Skeletal muscle satellite cell (primary cell): ENCODE measurements around the gene NDUFA13.

Source experiments
- H3K27me3 ChIP-seq: 2 replicates; pipeline ENCODE4 v1.7.0; 2013; ENCODE audit warnings: low read length; ENCODE audit not compliant: control insufficient read depth, insufficient read depth
- H3K36me3 ChIP-seq: 2 replicates; pipeline ENCODE4 v1.7.0; 2013; ENCODE audit warnings: mild to moderate bottlenecking, control low read depth, low read length; ENCODE audit not compliant: insufficient read depth
- H3K4me1 ChIP-seq: 2 replicates; pipeline ENCODE4 v1.7.0; 2013; ENCODE audit warnings: low read length; ENCODE audit not compliant: control insufficient read depth, insufficient read depth
- H3K4me2 ChIP-seq: 2 replicates; pipeline ENCODE4 v1.7.0; 2013; ENCODE audit warnings: mild to moderate bottlenecking, low read length
- H3K4me3 ChIP-seq: 2 replicates; pipeline ENCODE4 v1.7.0; 2013; ENCODE audit warnings: low read length
- H3K9ac ChIP-seq: 2 replicates; pipeline ENCODE4 v1.7.0; 2013; ENCODE audit warnings: mild to moderate bottlenecking, low read depth, low read length, moderate library complexity
- H3K9me3 ChIP-seq: replicated peaks from 2 replicates; pipeline ENCODE4 v1.7.0; 2013; ENCODE audit warnings: mild to moderate bottlenecking, control low read depth, low read length

Gene NDUFA13

DNA sequence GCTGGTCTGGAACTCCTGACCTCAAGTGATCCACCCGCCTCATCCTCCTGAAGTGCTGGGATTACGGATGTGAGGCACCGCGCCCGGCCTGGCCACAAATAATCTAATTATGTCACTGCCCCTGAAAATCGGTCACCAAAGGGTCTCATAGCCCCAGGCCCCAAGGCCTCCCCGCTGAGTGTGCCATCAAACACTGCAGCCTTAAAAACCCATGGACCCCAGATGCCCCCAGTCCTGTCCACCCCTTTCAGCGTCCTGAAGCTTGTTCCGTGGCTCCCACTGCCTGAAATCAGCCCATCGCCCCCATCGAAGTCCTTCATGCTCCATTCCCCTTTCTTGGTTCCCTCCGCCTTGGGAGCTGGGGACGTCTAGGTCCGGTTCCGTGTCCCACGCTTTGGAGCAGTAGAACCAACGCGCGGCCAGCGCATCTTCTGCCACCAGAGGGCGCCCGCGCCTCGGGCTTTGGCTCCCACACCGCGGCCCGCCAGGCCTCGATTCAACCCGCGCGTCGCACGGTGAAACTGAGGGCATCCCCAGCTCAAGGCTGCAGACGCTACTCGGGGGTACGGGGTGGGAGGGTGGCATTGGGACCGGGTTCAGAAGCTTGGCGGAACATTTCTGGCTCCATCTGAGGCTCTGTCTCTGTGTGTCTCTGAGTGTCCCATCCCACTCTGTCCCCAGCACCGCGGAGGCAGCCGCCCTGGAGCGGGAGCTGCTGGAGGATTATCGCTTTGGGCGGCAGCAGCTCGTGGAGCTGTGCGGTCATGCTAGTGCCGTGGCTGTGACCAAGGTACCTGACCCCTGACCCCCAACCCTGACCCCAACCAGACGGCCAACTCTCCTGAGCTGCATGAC is 16.2 kb downstream of the NDUFA13 start:
- Histone ChIP-seq H3K9ac (no peak overlapping the region), H3K27me3 (no peaks in the 10 kb centered on the region), H3K4me3 (no peak overlapping the region), H3K36me3 (peaks cover 16% of the 10 kb centered on the region), H3K4me1 (peaks cover 12% of the 10 kb centered on the region), H3K4me2 (peak overlapping the region; percentile 42), H3K9me3 (no peaks in the 10 kb centered on the region)

DNA sequence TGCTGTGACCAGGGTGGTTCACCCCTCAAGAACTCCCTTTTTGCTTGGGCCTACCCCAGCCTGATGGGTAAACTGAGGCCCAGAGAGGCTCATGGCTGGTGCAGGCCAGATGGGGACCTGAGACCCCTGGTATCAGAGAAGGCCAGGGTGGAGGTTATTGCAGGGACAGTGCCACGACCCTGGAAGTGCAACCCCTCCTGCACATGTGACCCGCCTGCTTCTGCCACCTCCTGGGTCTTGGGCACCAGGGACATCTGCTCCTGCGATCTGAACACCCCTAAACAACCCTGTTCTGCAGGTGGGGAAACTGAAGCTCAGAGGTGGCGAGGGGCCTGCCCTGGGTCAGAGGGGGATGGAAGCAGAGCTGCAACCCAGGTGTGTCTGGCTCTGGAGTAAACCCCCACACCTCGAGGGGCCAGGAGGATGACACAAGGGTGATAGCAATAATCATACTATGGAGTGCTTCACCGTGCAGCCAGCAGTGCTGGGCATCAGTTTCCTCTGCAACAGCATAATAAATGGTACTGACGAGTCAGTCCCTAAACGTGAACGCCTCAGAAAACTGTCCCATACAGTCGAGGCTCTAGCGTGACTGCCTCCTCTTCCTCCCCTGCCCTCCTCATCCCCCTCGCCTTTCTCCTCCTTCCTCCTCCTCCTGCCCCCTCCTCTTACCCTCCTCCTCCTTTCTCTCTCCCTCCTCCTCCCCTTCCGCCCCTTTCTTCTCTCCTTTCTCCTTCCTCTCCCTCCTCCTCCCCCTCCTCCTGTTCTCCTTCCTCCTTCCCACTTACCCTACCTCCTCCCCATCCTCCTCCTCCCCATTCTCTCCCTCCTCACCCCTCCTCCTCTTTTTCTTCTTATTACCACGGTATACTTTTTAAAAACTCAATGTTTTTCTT is 17.0 kb downstream of the NDUFA13 start:
- H3K4me1 ChIP-seq = peaks cover 18% of the 10 kb centered on the region
- no peak overlapping the region for H3K9ac ChIP-seq

DNA sequence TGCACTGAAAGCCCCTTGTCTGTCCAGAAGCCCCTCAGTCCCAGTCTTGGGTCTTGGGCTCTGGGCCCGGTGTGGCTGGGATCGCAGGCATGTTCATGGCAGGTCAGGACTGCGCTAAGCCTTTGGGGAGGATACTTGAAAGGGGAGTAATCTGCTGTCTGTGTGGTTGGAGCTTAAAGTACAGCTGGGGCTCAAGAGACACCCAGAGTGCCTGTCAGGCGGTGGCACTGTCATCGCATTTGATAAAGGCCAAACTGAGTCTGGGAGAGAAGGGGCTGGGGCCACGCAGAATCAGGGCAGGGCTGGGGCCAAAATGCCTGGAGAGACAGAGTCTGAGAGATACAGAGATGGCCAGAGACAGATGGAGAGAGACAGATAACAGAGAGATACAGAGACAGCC is 17.8 kb downstream of the NDUFA13 start:
- peaks cover 26% of the 10 kb centered on the region for H3K4me1 ChIP-seq
- H3K36me3 ChIP-seq = peaks cover 2% of the 10 kb centered on the region
- no peaks in the 10 kb centered on the region for H3K9me3 ChIP-seq
- no peak overlapping the region for H3K4me3 ChIP-seq
- H3K4me2 ChIP-seq = no peak overlapping the region
- H3K9ac ChIP-seq = no peak overlapping the region
- peaks cover 14% of the 10 kb centered on the region for H3K27me3 ChIP-seq

More for the DNA sequence above, 17.0 kb downstream of the NDUFA13 start:
- Histone ChIP-seq H3K4me2 (no peak overlapping the region), H3K27me3 (peaks cover 7% of the 10 kb centered on the region), H3K4me3 (no peak overlapping the region), H3K36me3 (peaks cover 8% of the 10 kb centered on the region), H3K9me3 (no peaks in the 10 kb centered on the region)

DNA sequence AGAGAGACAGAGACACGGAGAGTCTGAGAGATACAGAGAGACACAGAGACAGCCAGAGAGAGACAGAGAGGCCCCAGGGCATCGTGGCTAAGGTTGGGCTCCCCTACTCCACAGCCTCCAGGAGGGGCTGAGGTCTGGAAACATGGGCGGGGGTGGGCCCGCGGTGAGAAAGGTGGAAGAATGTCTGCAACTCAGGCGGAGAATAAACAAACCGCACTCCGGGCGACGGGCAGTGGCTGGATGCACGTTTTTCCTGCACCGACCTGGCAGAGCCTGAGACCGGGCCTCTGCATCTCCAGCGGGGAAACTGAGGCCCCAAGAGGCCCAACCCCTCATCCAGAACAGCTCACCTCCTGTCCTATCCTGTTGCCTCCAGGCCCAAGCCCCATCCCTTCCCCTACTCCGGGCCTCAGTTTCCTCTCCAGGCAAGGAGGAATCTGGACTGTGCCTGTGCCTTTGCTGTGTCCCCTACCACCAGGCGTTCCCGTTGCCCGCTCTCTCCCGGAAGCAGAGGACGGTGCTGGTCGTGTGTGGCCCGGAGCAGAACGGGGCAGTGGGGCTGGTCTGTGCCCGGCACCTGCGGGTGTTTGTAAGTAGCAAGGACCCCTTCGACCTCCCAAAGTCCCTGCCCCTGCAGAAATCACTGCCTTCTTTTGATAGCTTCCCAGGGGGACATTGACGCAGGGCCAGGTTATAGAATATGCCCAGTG is 18.7 kb downstream of the NDUFA13 start:
- Histone ChIP-seq H3K4me2 (no peak overlapping the region), H3K36me3 (no peaks in the 10 kb centered on the region), H3K27me3 (peaks cover 18% of the 10 kb centered on the region), H3K9ac (no peak overlapping the region), H3K4me1 (peaks cover 26% of the 10 kb centered on the region), H3K9me3 (no peaks in the 10 kb centered on the region), H3K4me3 (no peak overlapping the region)

DNA sequence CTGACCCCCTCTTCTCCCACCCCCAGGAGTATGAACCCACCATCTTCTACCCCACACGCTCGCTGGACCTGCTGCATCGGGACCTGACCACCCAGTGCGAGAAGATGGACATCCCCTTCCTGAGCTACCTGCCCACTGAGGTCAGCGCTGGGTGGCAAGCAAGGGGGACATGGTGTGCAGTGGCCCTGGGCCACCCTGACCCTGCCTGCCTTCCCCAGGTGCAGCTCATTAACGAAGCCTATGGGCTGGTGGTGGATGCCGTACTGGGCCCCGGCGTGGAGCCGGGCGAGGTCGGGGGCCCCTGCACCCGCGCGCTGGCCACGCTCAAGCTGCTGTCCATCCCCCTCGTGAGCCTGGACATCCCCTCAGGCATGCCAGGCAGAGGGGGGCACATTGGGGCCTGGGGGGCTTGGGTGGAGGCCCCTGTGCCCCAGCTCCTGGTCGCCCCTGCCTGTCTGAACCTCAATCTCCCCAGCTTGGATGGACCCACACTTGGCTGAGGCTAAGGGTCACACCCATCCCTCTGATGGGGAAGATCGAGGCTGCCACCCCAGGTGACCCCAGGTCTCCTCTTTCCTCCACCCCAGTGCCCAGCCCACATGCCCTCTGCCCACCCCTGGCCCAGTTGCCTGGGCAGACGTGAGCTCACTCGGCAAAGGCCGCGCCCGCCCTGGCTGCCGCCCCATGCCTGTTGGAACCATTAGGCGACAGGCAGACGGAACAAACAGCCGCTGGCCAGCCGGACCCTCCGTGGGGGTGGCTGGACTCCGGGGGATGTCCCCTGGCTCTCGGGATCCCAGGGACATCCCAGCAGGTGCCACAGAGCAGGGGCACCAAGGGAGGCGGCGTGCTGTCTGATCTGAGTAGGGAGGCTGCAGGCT is 19.5 kb downstream of the NDUFA13 start:
- H3K4me1 ChIP-seq = peaks cover 20% of the 10 kb centered on the region
- no peak overlapping the region for H3K9ac ChIP-seq
- H3K4me3 ChIP-seq = no peak overlapping the region
- H3K4me2 ChIP-seq = no peak overlapping the region
- no peaks in the 10 kb centered on the region for H3K36me3 ChIP-seq
- H3K9me3 ChIP-seq = no peaks in the 10 kb centered on the region
- peaks cover 24% of the 10 kb centered on the region for H3K27me3 ChIP-seq

DNA sequence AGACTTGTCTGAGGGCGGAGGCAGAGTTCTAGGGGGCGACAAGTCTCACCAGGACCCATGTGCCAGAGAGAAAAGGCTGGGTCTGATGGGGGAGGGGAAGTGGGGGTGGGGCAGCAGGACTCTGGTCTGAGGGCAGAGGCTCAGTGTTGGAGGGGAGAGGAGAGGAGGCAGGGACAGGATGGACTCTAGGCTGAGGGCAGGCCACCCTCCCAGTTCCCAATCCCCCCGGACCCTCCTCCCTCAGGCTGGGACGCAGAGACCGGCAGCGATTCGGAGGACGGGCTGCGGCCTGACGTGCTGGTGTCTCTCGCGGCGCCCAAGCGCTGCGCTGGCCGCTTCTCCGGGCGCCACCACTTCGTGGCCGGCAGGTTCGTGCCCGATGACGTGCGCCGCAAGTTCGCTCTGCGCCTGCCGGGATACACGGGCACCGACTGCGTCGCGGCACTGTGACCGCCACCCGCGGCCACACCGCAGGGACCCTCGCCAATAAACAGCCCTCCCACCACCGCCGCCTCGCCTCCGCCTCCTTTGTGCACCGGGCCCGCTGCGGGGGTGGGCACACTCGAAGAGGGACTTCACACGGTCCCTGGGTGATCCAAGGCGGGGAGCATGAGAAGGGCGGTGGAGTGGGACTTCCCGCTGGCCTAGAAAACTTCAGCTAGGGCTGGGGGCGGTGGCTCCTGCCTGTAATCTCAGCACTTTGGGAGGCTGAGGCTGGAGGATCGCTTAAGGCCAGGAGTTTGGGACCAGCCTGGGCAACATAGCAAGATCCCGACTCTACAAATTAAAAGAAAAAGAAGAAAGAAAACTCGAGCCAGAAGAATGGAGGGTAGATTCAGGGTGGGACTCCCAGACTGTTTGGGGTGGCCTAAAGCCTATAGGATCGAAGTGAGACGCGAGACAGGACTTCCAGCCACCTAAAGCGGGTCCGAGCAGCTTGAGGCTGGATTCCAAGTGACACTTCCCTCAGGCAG is 21.3 kb downstream of the NDUFA13 start:
- Histone ChIP-seq H3K4me2 (peak overlapping the region; percentile 62), H3K27me3 (peaks cover 28% of the 10 kb centered on the region), H3K4me1 (peaks cover 21% of the 10 kb centered on the region), H3K9ac (no peak overlapping the region), H3K36me3 (no peaks in the 10 kb centered on the region), H3K9me3 (no peaks in the 10 kb centered on the region), H3K4me3 (no peak overlapping the region)

DNA sequence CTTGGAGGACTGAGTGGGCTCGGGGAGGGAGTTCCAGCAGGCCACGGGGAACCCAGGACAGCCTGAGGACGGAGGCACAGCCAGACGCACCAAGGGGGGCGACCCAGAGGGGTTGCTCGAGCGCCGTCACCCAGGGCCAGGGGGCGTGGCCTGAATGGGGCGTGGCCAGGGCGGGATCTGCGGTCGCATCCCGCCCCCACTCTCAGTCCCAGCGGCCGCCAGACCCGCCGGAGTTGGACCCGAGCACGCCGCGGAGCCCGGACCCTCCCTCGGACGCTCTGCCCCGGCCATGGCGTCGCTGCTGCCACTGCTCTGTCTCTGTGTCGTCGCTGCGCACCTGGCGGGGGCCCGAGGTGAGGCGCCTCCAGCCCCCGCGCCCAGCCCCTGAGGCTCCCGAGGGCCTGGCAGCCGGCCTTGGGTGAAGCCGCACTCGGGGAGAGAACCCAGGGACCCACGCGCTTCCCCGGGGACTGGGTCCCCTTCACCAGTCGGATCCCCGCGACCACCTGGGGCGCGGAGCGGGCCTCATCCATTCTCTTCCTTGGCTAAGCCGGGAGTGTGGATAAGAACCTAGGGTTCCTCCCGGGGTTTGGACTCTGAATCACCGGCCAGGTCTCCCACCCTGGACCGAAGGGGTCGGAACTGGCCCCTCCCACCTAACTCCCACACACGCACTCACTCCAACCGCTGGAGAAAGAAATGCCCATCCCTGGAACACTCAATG is 22.2 kb downstream of the NDUFA13 start, which contains the start of gene CILP2:
Gene CILP2, plus strand, starts transcription at position 205 of the 724 bp plus-strand sequence. Its CDS starts 85 bp downstream, at position 290.
- Histone ChIP-seq H3K27me3 (peaks cover 30% of the 10 kb centered on the region), H3K9ac (no peak within 1 kb of the TSS), H3K4me3 (peak within 1 kb of the TSS; percentile 49), H3K36me3 (no peaks in the 10 kb centered on the region), H3K4me2 (peak within 1 kb of the TSS; percentile 62), H3K9me3 (no peaks in the 10 kb centered on the region), H3K4me1 (peaks cover 21% of the 10 kb centered on the region)

DNA sequence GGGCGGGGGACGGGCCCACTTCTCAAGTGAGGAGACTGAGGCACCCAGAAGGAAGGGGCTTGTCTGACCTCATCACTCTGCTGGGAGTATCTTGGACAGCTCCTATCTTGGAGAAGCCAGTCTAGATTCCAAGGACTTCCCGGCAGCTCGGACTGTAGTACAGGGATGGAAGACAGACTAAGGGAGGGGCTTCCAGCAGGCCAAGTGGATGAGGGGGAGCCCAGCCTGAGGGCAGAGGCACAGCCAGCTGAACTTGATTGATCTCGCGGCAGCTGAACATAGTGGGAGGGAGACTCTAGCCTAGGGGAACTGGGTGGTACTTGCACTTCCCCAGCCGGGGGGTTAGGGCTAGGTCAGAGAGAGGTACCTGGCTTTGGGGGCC is 22.8 kb downstream of the NDUFA13 start:
- H3K4me2 ChIP-seq = no peak overlapping the region
- no peak overlapping the region for H3K9ac ChIP-seq
- H3K4me1 ChIP-seq = peaks cover 21% of the 10 kb centered on the region
- no peaks in the 10 kb centered on the region for H3K36me3 ChIP-seq
- H3K9me3 ChIP-seq = no peaks in the 10 kb centered on the region
- no peak overlapping the region for H3K4me3 ChIP-seq
- H3K27me3 ChIP-seq = peaks cover 30% of the 10 kb centered on the region

DNA sequence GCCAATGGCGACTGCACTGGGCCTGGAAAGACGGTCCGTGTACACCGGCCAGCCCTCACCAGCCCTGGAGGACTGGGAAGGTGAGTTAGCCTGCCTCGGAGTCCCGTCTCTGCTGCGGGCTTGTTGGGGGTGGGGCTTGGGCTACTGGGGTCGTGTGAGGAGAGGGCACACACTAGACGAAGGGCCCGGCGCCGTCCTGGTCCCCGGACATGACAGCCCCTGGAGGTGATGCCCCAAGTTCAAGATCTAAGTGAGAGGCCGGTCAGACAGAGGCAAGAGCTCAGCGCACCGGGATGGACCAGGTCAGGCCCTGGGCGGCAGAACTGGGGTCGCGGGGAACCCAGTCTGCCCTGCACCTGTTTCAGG is 23.7 kb downstream of the NDUFA13 start:
- no peaks in the 10 kb centered on the region for H3K36me3 ChIP-seq
- H3K9ac ChIP-seq = no peak overlapping the region
- H3K4me3 ChIP-seq = no peak overlapping the region
- H3K4me2 ChIP-seq = no peak overlapping the region
- peaks cover 30% of the 10 kb centered on the region for H3K27me3 ChIP-seq
- H3K4me1 ChIP-seq = peaks cover 21% of the 10 kb centered on the region
- H3K9me3 ChIP-seq = no peaks in the 10 kb centered on the region
